Activated T-cell treated with anti-CD3 and anti-CD28 coated beads, Interleukin-2, amount 50 U/mL, for 4 hours (primary cell): ENCODE results near the gene STXBP1. TPM values are rescaled to one million over a fixed set of nuclear protein-coding genes. Genes with fewer than 3 reads are reported as not detected.

Source experiments
- ATAC-seq, 2 donors: fragments of 200-7000 bp; cut with Tn5 transposase; one replicate each; pipeline ENCODE4 v1.10.0; 2021
- DNase-seq: peaks from one replicate; pipeline ENCODE4 v3.0.0-alpha.2; 2020
- H3K27me3 Mint-ChIP-seq: one replicate; pipeline ENCODE4 v1.8.0; 2021; ENCODE audit warnings: low read depth, mixed read lengths
- H3K36me3 Mint-ChIP-seq: one replicate; pipeline ENCODE4 v1.8.0; 2022; ENCODE audit warnings: mixed read lengths; ENCODE audit not compliant: insufficient read depth
- H3K4me1 Mint-ChIP-seq: one replicate; pipeline ENCODE4 v1.8.0; 2021; ENCODE audit warnings: low read depth, mixed read lengths
- H3K4me3 Mint-ChIP-seq: one replicate; pipeline ENCODE4 v1.8.0; 2021; ENCODE audit warnings: mild to moderate bottlenecking, moderate library complexity, mixed read lengths
- H3K9me3 Mint-ChIP-seq: one replicate; pipeline ENCODE4 v1.8.0; 2021; ENCODE audit warnings: mixed read lengths
- total RNA-seq, 3 donors: library from RNA; stranded (reverse); gene quantifications; one replicate each; pipeline ENCODE4 v1.2.1, GENCODE V29; 2021

The STXBP1 gene
- total RNA-seq, 3 donors from 2014 or later: 10.8 to 11.6 (median 11.0) TPM

GRCh38 chr9:127647451-127647850 is 35.4 kb downstream of the STXBP1 start:
- H3K4me3 Mint-ChIP-seq: no peak overlapping the region
- H3K9me3 Mint-ChIP-seq: no peaks in the 10 kb centered on the region
- no peaks in the 10 kb centered on the region for H3K4me1 Mint-ChIP-seq
- DNase-seq: no peak
- H3K27me3 Mint-ChIP-seq: peaks cover 2% of the 10 kb centered on the region
- H3K36me3 Mint-ChIP-seq: no peaks in the 10 kb centered on the region
- no peak for ATAC-seq

GRCh38 chr9:127650518-127650917 is 38.4 kb downstream of the STXBP1 start:
- H3K36me3 Mint-ChIP-seq: peaks cover 5% of the 10 kb centered on the region
- ATAC-seq: no peak

GRCh38 chr9:127651697-127652610 is 39.9 kb downstream of the STXBP1 start:
- Mint-ChIP-seq H3K9me3 (no peaks in the 10 kb centered on the region), H3K4me1 (no peaks in the 10 kb centered on the region), H3K36me3 (peaks cover 5% of the 10 kb centered on the region), H3K4me3 (no peak overlapping the region), H3K27me3 (peaks cover 3% of the 10 kb centered on the region)
- no peak for DNase-seq
- ATAC-seq: no peak

More at GRCh38 chr9:127650518-127650917, 38.4 kb downstream of the STXBP1 start:
- Mint-ChIP-seq H3K27me3 (no peaks in the 10 kb centered on the region), H3K4me1 (no peaks in the 10 kb centered on the region), H3K4me3 (no peak overlapping the region), H3K9me3 (no peaks in the 10 kb centered on the region)
- no peak for DNase-seq

DNA sequence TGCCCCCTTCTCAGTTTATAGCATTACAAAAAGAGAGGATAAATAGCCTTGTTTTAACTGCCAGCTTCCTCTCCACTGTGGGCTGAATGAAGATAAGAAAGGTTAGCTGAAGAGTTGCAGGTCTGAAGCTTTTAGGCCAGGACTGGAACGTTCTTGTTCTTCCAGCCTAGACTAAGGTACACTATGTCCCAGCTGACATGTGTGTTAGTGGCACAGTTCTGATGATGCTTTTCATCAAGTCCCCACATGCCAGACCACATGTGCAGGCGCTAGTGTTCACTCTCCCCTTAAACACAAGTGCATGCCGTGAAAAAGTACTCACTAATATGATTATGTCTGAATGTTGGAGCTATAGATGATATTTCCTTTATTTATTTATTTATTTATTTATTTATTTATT is 40.7 kb downstream of the STXBP1 start:
- Mint-ChIP-seq H3K4me1 (no peaks in the 10 kb centered on the region), H3K27me3 (peaks cover 3% of the 10 kb centered on the region), H3K9me3 (no peaks in the 10 kb centered on the region), H3K4me3 (no peak overlapping the region), H3K36me3 (peaks cover 5% of the 10 kb centered on the region)
- ATAC-seq: no peak
- no peak for DNase-seq

GRCh38 chr9:127654619-127655018 is 42.5 kb downstream of the STXBP1 start:
- peaks cover 3% of the 10 kb centered on the region for H3K27me3 Mint-ChIP-seq
- DNase-seq (no peak), ATAC-seq (no peak)
- H3K36me3 Mint-ChIP-seq: peaks cover 5% of the 10 kb centered on the region
- no peaks in the 10 kb centered on the region for H3K4me1 Mint-ChIP-seq
- no peaks in the 10 kb centered on the region for H3K9me3 Mint-ChIP-seq
- H3K4me3 Mint-ChIP-seq: no peak overlapping the region

GRCh38 chr9:127658428-127658827 is 46.4 kb downstream of the STXBP1 start:
- DNase-seq (no peak), ATAC-seq (no peak)
- peaks cover 8% of the 10 kb centered on the region for H3K36me3 Mint-ChIP-seq
- H3K4me1 Mint-ChIP-seq: no peaks in the 10 kb centered on the region
- peaks cover 7% of the 10 kb centered on the region for H3K27me3 Mint-ChIP-seq
- no peaks in the 10 kb centered on the region for H3K9me3 Mint-ChIP-seq
- H3K4me3 Mint-ChIP-seq: no peak overlapping the region

- Mint-ChIP-seq H3K4me1 (no peaks in the 10 kb centered on the region), H3K4me3 (no peak overlapping the region), H3K9me3 (no peaks in the 10 kb centered on the region), H3K36me3 (peaks cover 8% of the 10 kb centered on the region), H3K27me3 (peaks cover 7% of the 10 kb centered on the region)
- DNase-seq (no peak), ATAC-seq (no peak)
Measured at GRCh38 chr9:127660886-127661741, 49.0 kb downstream of the STXBP1 start.

GRCh38 chr9:127662617-127663016 is 50.5 kb downstream of the STXBP1 start:
- H3K4me3 Mint-ChIP-seq: no peak overlapping the region
- H3K9me3 Mint-ChIP-seq: no peaks in the 10 kb centered on the region
- ATAC-seq (no peak), DNase-seq (no peak)
- peaks cover 8% of the 10 kb centered on the region for H3K36me3 Mint-ChIP-seq
- H3K4me1 Mint-ChIP-seq: no peaks in the 10 kb centered on the region
- H3K27me3 Mint-ChIP-seq: peaks cover 4% of the 10 kb centered on the region

DNA sequence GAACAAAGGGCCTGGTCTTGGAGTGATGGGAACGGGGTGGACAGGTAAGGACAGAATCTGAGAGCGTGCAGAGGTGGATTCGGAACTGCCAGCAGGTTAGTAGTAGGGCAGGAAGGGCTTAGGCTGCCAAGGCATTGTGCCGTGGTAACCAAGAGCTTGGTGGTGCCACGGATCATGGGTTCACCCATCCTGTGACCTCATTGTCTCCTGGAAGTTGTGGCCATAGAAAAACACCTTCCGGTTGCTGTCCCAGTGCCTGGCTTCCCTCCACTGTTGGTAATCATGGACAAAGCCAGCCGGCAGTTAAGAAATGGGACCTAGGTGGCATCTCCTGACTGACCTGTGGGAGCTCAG is 52.2 kb downstream of the STXBP1 start:
- Mint-ChIP-seq H3K4me1 (no peaks in the 10 kb centered on the region), H3K36me3 (peaks cover 8% of the 10 kb centered on the region), H3K4me3 (no peak overlapping the region), H3K27me3 (peaks cover 4% of the 10 kb centered on the region), H3K9me3 (no peaks in the 10 kb centered on the region)
- ATAC-seq: no peak
- no peak for DNase-seq

- no peak for DNase-seq
- Mint-ChIP-seq H3K27me3 (peaks cover 4% of the 10 kb centered on the region), H3K4me1 (no peaks in the 10 kb centered on the region), H3K4me3 (no peak overlapping the region), H3K9me3 (no peaks in the 10 kb centered on the region), H3K36me3 (peaks cover 8% of the 10 kb centered on the region)
- no peak for ATAC-seq
Measured at GRCh38 chr9:127664678-127665507, 52.8 kb downstream of the STXBP1 start.

DNA sequence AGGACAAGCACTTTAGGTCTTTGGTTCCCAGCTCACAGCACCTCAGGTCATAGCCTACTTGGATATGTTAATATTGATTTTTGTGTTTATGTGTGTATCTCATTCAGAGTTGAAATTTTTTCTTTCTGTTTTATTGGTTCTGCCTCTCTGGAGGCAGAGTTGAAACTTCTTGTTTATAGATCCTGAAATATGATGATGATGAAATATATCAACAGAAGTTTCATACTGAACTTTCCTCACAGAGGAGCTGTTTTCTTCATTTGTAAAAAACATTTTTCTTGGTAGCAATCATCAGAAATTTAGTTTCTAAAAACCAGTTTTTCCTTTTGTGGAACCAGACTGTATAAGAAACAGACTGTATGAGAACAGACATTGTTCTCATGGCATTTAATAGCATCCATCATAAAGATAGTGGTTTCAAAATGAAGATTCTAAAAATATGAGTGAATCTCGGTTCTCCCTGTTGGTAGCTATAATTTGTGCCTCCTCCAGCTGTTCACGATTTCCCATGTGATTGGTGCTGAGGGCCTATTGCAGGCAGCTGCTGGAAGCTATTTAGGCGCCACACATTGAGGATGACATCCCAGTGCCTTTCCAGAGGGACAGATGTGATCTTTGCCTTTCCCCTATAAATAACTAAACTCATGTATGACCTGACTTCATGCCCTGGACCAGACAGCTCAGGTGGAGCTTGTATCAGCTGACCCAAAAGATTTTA is 55.2 kb downstream of the STXBP1 start:
- H3K27me3 Mint-ChIP-seq: peaks cover 4% of the 10 kb centered on the region
- ATAC-seq (no peak), DNase-seq (no peak)
- no peaks in the 10 kb centered on the region for H3K4me1 Mint-ChIP-seq
- H3K36me3 Mint-ChIP-seq: peaks cover 12% of the 10 kb centered on the region
- H3K4me3 Mint-ChIP-seq: no peak overlapping the region
- no peaks in the 10 kb centered on the region for H3K9me3 Mint-ChIP-seq

GRCh38 chr9:127667906-127668305 is 55.8 kb downstream of the STXBP1 start:
- Mint-ChIP-seq H3K27me3 (no peaks in the 10 kb centered on the region), H3K4me1 (no peaks in the 10 kb centered on the region)

GRCh38 chr9:127673234-127673633 is 61.2 kb downstream of the STXBP1 start:
- H3K27me3 Mint-ChIP-seq: no peaks in the 10 kb centered on the region
- no peaks in the 10 kb centered on the region for H3K4me1 Mint-ChIP-seq
- DNase-seq (no peak), ATAC-seq (no peak)
- peaks cover 4% of the 10 kb centered on the region for H3K36me3 Mint-ChIP-seq
- no peaks in the 10 kb centered on the region for H3K9me3 Mint-ChIP-seq
- no peak overlapping the region for H3K4me3 Mint-ChIP-seq

More at GRCh38 chr9:127667906-127668305, 55.8 kb downstream of the STXBP1 start:
- Mint-ChIP-seq H3K9me3 (no peaks in the 10 kb centered on the region), H3K36me3 (peaks cover 9% of the 10 kb centered on the region), H3K4me3 (no peak overlapping the region)
- ATAC-seq (no peak), DNase-seq (no peak)
